Esophagus muscularis mucosa (tissue), 4 donors: ENCODE results near the gene CHN1. TPM values are rescaled to one million over a fixed set of nuclear protein-coding genes. Genes with fewer than 3 reads are reported as not detected.

Experiments
- DNase-seq: peaks from one replicate; pipeline ENCODE4 v3.0.0-alpha.2; 2017; ENCODE audit errors: extremely low spot score
- H3K27ac ChIP-seq, 4 donors: fragments of 200-600 bp; sonication (generic); replicated peaks in 1 of 4; 1 replicate in 3 of 4; 2 replicates in 1 of 4; pipeline ENCODE4 v1.5.1; 2016 to 2019; ENCODE audit warnings: mild to moderate bottlenecking in 1 of 4
- H3K27me3 ChIP-seq, 4 donors: fragments of 200-600 bp; sonication (generic); one replicate each; pipeline versions ENCODE4 v1.5.1 to v1.6.0; 2016 to 2019
- H3K36me3 ChIP-seq, 4 donors: fragments of 200-600 bp; sonication (generic); one replicate each; pipeline ENCODE4 v1.5.1; 2016 to 2019
- H3K4me1 ChIP-seq, 4 donors: fragments of 200-600 bp; sonication (generic); one replicate each; pipeline ENCODE4 v1.5.1; 2016 to 2019
- H3K4me3 ChIP-seq, 4 donors: fragments of 200-600 bp; sonication (generic); 1 replicate in 2 of 4; 2 replicates in 2 of 4; pipeline ENCODE4 v1.5.1; 2016 to 2019; ENCODE audit warnings: mild to moderate bottlenecking in 4 of 4, moderate library complexity in 1 of 4
- H3K9me3 ChIP-seq, 4 donors: fragments of 200-600 bp; sonication (generic); 1 replicate in 3 of 4; 2 replicates in 1 of 4; pipeline ENCODE4 v1.5.1; 2016 to 2019
- EP300 ChIP-seq: sonication (generic); formaldehyde crosslinking; IDR thresholded peaks from one replicate; pipeline ENCODE4 v1.6.1; 2017; ENCODE audit warnings: antibody characterized with exemption
- POLR2A ChIP-seq: fragments of 450-650 bp; IDR thresholded peaks from one replicate; pipeline ENCODE4 v1.6.1; 2017; ENCODE audit warnings: antibody characterized with exemption, moderate library complexity, mild to moderate bottlenecking, low read depth
- POLR2AphosphoS5 ChIP-seq, 2 donors: sonication (generic); formaldehyde crosslinking; IDR thresholded peaks; one replicate each; pipeline ENCODE4 v1.6.1; 2017; ENCODE audit warnings: antibody characterized with exemption in 2 of 2
- WGBS: methylation state at CpG from one replicate; pipeline ENCODE4 v1.1.5; 2018; 5-methylcytosine and 5-hydroxymethylcytosine counted together
- intact Hi-C: fragments of 100-400 bp; cut with DNase I; formaldehyde crosslinking; loops from one replicate; pipeline ENCODE4 v1.15.1; 2023
- total RNA-seq, 4 donors: library from RNA; depleted of rRNA; stranded (reverse); fragments of >200 nt; gene quantifications; one replicate each; pipeline versions ENCODE4 v1.1.0 to v1.2.1, GENCODE V29; 2016
- TF ChIP-seq, protein P1 (sequence below), 3 experiments: fragments of 200-600 bp in 2 of 3; fragments of 450-650 bp in 1 of 3; sonication (generic) in 2 of 3; IDR thresholded peaks; one replicate each; pipeline ENCODE4 v1.5.1; 2017 to 2019; ENCODE audit warnings: antibody characterized with exemption in 3 of 3, mild to moderate bottlenecking in 2 of 3, moderate library complexity in 1 of 3

Gene CHN1
- total RNA-seq, 4 donors from 2014 or later, result 23.2 to 32.3 (median 29.8) TPM

- intact Hi-C loops, result no loop called here
- Histone ChIP-seq H3K27me3 (no peaks in the 10 kb centered on the region), H3K9me3 (no peaks in the 10 kb centered on the region), H3K4me1 (peaks cover 7 to 45% (median 34%) of the 10 kb centered on the region in 4 donors), H3K36me3 (no peaks in the 10 kb centered on the region), H3K27ac (peak overlapping the region; percentile 16 to 62 (median 57)), H3K4me3 (no peak overlapping the region)
- no peak for DNase-seq
- 29% methylated on average over 2 of the region's 2 CpGs for WGBS
- TF ChIP-seq POLR2AphosphoS5 (IDR thresholded peaks at IDR 0.05), result no peak
- TF ChIP-seq, protein P1, sequence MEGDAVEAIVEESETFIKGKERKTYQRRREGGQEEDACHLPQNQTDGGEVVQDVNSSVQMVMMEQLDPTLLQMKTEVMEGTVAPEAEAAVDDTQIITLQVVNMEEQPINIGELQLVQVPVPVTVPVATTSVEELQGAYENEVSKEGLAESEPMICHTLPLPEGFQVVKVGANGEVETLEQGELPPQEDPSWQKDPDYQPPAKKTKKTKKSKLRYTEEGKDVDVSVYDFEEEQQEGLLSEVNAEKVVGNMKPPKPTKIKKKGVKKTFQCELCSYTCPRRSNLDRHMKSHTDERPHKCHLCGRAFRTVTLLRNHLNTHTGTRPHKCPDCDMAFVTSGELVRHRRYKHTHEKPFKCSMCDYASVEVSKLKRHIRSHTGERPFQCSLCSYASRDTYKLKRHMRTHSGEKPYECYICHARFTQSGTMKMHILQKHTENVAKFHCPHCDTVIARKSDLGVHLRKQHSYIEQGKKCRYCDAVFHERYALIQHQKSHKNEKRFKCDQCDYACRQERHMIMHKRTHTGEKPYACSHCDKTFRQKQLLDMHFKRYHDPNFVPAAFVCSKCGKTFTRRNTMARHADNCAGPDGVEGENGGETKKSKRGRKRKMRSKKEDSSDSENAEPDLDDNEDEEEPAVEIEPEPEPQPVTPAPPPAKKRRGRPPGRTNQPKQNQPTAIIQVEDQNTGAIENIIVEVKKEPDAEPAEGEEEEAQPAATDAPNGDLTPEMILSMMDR (IDR thresholded peaks at IDR 0.05), result no peak
- no peak for TF ChIP-seq EP300
- TF ChIP-seq POLR2A, result no peak
These were observed 232.0 kb downstream of the CHN1 start for GRCh38 chr2:174773215-174773614.

GRCh38 chr2:174772472-174772801 is 232.7 kb downstream of the CHN1 start:
- no peaks in the 10 kb centered on the region for H3K9me3 ChIP-seq
- no peaks in the 10 kb centered on the region for H3K36me3 ChIP-seq
- 65% methylated on average over 5 of the region's 5 CpGs for WGBS
- H3K4me1 ChIP-seq, result peaks cover 7 to 37% (median 28%) of the 10 kb centered on the region in 4 donors
- no peaks in the 10 kb centered on the region for H3K27me3 ChIP-seq
- intact Hi-C loops, result no loop called here
- no peak overlapping the region for H3K4me3 ChIP-seq
- DNase-seq, result no peak
- H3K27ac ChIP-seq, result peak overlapping the region; percentile 16 to 62 (median 57)
- TF ChIP-seq POLR2AphosphoS5 (IDR thresholded peaks at IDR 0.05), result no peak
- TF ChIP-seq EP300, result no peak
- TF ChIP-seq, protein P1 (IDR thresholded peaks at IDR 0.05), result no peak
- TF ChIP-seq POLR2A, result no peak

DNA sequence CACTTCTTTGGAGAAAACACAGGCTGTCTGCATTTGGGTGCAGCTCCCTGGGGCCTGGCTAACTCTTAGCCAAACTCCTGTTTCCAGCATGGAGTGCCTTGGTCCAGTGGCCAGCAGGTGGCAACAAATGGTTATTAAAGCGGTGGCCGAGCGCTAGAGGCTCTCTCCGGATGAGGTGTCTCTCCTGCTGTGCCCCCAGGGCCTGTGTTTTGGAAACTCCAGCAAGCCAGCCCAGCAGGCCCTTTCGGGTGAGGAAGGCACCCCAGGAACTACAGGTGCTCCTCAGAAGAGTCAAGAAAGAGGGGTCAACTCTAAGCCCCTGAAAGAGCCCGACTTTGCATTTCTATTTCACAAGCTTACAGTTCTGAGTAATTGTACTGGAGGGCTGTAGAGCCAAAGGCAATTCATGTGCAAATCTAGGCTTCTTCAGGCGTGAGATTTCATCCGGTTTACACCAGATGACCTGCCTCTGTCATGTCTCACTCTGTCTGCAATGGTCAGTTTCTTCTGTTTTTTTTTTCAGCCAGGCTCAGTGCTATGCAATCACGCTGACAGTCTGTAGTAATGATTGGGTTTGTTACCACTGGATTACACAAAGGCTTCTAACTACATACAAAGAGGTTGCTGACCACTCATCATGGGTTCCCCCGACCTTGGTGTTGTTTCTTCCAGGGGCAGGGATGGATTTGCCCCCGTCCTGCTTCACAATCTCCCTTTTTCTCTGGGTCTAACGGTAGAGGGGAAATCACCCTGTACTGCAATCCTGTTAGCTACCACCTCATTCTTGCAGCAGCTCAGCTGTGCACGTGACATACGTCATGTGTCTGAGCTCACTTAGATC is 233.3 kb downstream of the CHN1 start:
- 50% methylated on average over 10 of the region's 14 CpGs for WGBS
- intact Hi-C loops, result loop anchor here (2.0 kb wide), 1 partner anchor 219 kb away; no protein-coding TSS in a partner anchor

DNA sequence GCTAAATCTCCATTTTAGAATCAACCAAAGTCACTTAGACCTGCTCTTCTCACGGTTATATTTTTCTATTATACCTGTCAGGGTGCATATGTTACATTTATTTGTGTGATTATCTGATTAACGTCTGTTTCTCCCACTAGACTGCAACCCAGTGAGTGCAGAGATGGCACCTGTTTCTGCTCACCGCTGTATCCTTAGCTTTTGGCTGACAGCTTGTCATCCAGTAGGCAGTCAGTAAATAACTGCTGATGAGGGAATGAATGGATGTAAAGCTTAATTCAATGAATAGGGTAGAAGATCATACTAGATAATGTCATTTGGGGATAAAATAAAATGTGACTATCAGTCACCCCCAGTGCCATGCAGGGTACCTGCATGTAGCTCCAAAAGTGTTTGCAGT is 234.0 kb downstream of the CHN1 start:
- WGBS, result 66% methylated on average over 3 of the region's 3 CpGs
- DNase-seq, result no peak

More for the DNA sequence above, 233.3 kb downstream of the CHN1 start:
- TF ChIP-seq, protein P1 (IDR thresholded peaks at IDR 0.05), result peak; percentile 83 to 90 (median 87)
- no peak for TF ChIP-seq EP300
- TF ChIP-seq POLR2AphosphoS5 (IDR thresholded peaks at IDR 0.05), result peak in 1 of 2 donors; percentile 30
- no peak for TF ChIP-seq POLR2A
- H3K27ac ChIP-seq, result peak overlapping the region; percentile 16 to 62 (median 55)
- H3K9me3 ChIP-seq, result no peaks in the 10 kb centered on the region
- peaks cover 7 to 32% (median 25%) of the 10 kb centered on the region in 4 donors for H3K4me1 ChIP-seq
- peak; percentile 95 for DNase-seq
- H3K4me3 ChIP-seq, result no peak overlapping the region
- H3K36me3 ChIP-seq, result no peaks in the 10 kb centered on the region
- no peaks in the 10 kb centered on the region for H3K27me3 ChIP-seq

More for the DNA sequence above, 234.0 kb downstream of the CHN1 start:
- Histone ChIP-seq H3K4me3 (no peak overlapping the region), H3K36me3 (no peaks in the 10 kb centered on the region), H3K27ac (no peak overlapping the region), H3K9me3 (no peaks in the 10 kb centered on the region), H3K27me3 (no peaks in the 10 kb centered on the region), H3K4me1 (peaks cover 7 to 28% (median 22%) of the 10 kb centered on the region in 4 donors)
- intact Hi-C loops, result loop anchor here (2.0 kb wide), 1 partner anchor 220 kb away; no protein-coding TSS in a partner anchor
- TF ChIP-seq EP300, result no peak
- TF ChIP-seq, protein P1 (IDR thresholded peaks at IDR 0.05), result no peak
- no peak for TF ChIP-seq POLR2AphosphoS5 (IDR thresholded peaks at IDR 0.05)
- no peak for TF ChIP-seq POLR2A
